Measurements from ENCODE around the gene GNG4.

Gene GNG4

DNA sequence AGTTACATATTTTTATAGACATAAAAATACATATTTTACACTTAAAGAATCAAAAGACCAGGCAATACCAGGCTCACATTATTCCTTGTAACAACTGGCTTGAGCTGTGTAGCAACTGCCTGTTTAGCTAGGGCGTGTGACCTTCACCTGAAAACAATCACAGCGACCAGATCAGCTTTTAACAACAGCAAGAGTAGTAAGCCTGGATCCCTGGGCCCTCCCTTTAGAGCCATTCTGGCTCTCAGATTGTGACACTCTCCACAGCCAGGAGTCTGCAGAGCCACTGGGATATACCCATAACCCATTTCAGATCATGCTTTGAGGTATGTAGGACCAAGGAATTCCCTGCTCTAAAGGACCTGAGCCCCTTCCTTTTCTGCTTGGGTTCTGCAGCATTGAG lies 29.4 kb upstream of the GNG4 start:
- TF ChIP-seq, protein P1, sequence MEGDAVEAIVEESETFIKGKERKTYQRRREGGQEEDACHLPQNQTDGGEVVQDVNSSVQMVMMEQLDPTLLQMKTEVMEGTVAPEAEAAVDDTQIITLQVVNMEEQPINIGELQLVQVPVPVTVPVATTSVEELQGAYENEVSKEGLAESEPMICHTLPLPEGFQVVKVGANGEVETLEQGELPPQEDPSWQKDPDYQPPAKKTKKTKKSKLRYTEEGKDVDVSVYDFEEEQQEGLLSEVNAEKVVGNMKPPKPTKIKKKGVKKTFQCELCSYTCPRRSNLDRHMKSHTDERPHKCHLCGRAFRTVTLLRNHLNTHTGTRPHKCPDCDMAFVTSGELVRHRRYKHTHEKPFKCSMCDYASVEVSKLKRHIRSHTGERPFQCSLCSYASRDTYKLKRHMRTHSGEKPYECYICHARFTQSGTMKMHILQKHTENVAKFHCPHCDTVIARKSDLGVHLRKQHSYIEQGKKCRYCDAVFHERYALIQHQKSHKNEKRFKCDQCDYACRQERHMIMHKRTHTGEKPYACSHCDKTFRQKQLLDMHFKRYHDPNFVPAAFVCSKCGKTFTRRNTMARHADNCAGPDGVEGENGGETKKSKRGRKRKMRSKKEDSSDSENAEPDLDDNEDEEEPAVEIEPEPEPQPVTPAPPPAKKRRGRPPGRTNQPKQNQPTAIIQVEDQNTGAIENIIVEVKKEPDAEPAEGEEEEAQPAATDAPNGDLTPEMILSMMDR (conservative IDR thresholded peaks at IDR 0.05): no peak
- no peak overlapping the region for H3K27ac ChIP-seq

DNA sequence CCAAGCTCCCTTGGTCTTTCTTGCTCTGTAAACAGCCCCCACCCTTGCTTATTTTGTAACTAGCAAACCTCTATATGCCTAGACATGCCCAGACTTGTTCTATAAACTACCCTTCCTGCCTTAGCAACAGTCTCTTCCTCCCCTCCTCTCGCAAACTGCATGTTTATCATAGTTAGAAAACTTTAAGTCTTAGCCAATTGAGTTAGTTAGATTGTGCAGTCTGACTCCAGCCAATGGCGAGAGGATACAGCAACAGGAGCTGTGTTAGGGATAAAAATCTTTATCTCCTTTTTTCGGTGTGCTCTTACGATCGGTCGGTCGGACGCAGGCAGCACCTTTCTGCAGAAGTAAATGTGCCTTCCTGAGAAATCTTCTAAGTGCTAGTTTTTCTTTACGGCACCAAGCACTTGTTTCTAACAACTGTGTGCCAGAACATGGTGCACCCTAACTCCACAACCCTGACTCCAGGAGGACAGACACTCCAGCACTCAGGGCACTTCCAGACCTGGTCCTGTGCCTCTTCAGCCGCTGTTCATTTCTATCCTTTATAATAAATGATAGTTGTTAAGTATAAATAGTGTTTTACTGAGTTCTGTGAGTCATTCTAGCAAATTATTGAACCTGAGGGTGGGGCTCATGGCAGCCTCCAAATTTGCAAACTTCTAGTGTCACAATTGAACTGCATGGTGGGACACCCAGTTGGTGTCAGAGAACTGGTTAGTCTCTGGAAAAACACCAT lies 25.7 kb upstream of the GNG4 start:
- TF ChIP-seq, protein P1 (conservative IDR thresholded peaks at IDR 0.05): no peak
- no peak overlapping the region for H3K27ac ChIP-seq

DNA sequence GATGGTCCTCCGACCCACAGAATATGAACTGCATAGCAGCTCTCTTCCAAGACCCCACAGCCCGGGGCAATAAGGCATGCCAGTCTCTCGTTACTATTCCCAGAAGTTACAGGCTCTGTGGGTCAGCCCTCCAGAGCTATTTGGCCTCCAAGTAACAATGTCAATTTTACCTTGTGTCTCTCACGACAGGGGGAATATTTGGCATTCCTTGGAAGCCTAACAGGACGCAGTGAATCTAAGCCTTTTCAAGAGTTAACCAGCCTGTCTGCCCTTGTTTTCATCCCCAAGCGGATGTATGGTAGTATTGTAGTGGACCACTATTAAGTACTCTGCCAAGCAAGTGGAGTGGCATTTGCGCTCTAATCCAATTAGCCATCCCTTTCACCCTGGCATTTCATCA lies 24.4 kb upstream of the GNG4 start:
- TF ChIP-seq, protein P1 (conservative IDR thresholded peaks at IDR 0.05): no peak
- no peak overlapping the region for H3K27ac ChIP-seq

DNA sequence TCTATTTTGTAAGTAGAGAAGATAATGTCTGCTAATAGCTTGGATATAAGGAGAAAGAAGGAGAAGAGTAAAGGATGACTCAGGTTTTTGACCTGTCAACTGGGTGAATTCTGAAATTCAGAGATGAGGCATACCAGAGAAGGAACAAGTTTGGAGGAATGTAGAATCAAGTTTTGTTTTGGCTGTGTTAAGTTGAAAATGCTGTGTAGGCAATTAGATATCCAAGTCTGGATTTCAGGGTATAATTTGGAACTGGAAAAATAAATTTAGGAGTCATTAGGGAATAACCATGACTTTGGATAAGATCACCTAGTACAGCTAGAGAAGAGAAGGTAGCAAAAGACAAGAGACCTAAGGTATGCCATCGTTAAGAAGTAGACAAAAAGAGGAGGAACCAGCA lies 22.4 kb upstream of the GNG4 start:
- TF ChIP-seq, protein P1 (conservative IDR thresholded peaks at IDR 0.05): no peak
- H3K27ac ChIP-seq: no peak overlapping the region

DNA sequence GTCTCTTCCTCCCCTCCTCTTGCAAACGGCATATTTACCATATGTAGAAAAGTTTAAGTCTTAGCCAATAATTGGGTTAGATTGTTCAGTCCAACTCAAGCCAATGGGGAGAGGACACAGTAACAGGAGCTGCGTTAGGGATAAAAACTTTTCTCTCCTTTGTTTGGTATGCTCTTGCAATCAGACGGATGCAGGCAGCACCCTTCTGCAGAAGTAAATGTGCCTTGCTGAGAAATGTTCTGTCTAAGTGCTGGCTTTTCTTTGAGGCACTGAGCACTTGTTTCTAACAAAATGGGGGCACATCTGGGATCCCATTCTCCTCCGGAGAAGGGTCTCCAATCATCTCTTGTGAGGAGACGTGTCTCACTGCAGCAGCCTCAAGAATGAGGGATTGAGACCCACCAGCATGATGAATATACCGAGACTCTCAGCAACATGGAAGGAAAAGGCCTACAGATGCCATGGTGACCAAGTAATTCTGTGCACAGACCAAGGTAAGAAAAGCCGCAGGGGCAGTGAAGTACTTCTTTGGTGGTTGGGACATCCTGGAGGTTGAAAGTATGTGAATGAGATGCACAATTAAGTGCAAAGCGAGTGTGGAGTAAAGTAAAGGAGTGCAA lies 20.7 kb upstream of the GNG4 start:
- no peak overlapping the region for H3K27ac ChIP-seq
- TF ChIP-seq, protein P1 (conservative IDR thresholded peaks at IDR 0.05): no peak

DNA sequence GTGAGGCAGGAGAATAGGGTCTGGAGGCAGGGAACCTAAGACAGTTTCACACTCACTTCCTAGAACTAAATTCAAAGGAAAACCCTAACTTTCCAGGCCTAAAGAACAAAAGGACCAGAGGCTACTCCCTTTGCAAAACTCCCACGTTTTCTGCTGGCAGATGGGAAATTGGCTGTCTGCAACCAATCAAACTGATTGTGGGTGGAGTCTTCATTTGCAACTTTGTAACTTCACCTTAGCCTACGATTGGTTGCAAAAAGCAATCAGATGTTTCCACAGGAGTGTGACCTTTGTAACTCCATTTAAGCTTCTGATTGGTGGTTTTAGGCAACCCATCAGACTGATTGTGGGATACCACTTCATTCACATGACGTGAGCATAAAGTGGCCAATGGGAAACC lies 19.7 kb upstream of the GNG4 start:
- no peak overlapping the region for H3K27ac ChIP-seq
- TF ChIP-seq, protein P1 (conservative IDR thresholded peaks at IDR 0.05): no peak

DNA sequence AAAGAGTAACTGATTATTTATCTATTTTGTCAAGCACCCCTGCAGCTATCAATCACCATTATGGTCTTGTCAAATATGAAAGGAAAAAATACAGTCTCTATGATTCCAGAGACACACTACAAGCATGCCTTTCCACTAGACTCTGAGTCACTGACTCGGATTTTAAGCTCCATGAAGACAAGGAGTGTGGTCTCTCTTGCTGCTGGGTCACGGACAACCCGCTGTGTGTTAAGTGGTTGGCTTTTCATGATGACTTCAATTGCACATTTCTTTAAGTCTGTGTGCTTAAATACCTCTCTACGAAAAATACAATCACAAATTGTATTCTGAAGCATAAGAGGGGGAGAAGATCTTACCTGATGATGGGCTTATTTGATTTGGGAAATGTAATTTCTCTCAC lies 14.0 kb upstream of the GNG4 start:
- no peak overlapping the region for H3K27ac ChIP-seq
- TF ChIP-seq, protein P1 (conservative IDR thresholded peaks at IDR 0.05): no peak

Measured in VCaP (cell line).